Large intestine (tissue), 3 donors: ENCODE results near the gene RMND1. TPM values are rescaled to one million over a fixed set of nuclear protein-coding genes. Genes with fewer than 3 reads are reported as not detected.
"Not testable (repeated sequence)": the region's sequence is repeated elsewhere in the genome, so short reads cannot be mapped to it uniquely, and the experiment has no call there.

Experiments
- DNase-seq, 2 donors: peaks; one replicate each; pipeline versions ENCODE4 v3.0.0 to v3.0.0-alpha.2; 2013
- H3K27ac ChIP-seq: one replicate; pipeline ENCODE4 v1.5.1; 2013; ENCODE audit warnings: low read length
- H3K27me3 ChIP-seq: 2 replicates; pipeline ENCODE4 v1.6.1; 2013; ENCODE audit warnings: low read length; ENCODE audit not compliant: control insufficient read depth, insufficient read depth
- H3K36me3 ChIP-seq: 2 replicates; pipeline ENCODE4 v1.6.1; 2013; ENCODE audit warnings: low read length; ENCODE audit not compliant: control insufficient read depth, insufficient read depth
- H3K4me1 ChIP-seq: one replicate; pipeline ENCODE4 v1.6.1; 2013; ENCODE audit warnings: low read length; ENCODE audit not compliant: control insufficient read depth, insufficient read depth
- H3K4me3 ChIP-seq: one replicate; pipeline ENCODE4 v1.5.1; 2013; ENCODE audit warnings: low read length
- H3K9me3 ChIP-seq: one replicate; pipeline ENCODE4 v1.6.1; 2013; ENCODE audit warnings: mild to moderate bottlenecking, low read depth, low read length, moderate library complexity; ENCODE audit not compliant: control insufficient read depth
- WGBS: methylation state at CpG from one replicate; pipeline ENCODE4 v1.1.5; 2013; ENCODE audit warnings: low lambda C conversion rate; ENCODE audit not compliant: insufficient coverage; 5-methylcytosine and 5-hydroxymethylcytosine counted together
- polyA plus RNA-seq: library from polyadenylated mRNA; unstranded; fragments of 120-200 nt; gene quantifications from one replicate; pipeline ENCODE4 v1.2.1, GENCODE V29; 2013

RMND1 gene
- polyA plus RNA-seq, 1 donor, result 41.2 TPM

DNA sequence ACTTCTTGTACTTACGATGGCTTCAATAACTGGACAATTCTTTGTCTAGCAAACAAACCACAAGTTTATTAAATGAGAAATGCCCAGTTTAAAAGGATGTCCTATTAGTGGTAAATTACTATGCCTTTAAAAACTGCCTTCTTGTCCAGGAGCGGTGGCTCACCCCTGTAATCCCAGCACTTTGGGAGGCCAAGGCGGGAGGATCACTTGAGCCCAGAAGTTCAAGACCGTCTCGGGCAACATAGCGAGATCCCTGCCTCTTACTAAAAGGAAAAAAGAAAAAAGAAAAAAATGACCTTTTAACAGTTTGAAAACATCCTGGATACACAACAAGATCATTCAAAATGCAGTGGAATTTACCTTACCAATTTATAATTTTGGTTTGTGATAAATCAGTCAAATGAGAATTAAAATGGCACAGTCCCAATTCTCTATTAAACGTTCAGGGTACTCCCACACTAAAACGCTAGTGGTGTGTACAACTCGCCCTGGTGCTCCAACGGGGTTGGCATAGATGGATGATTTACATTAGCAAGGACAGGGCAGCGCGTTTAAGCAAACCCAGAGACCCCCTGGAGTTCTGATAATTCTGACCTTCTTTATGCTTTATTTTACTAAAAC is 62.8 kb downstream of the RMND1 start:
- H3K9me3 ChIP-seq, result no peaks in the 10 kb centered on the region
- peak overlapping the region; percentile 100 for H3K27ac ChIP-seq
- no CpG with 5 or more reads among the region's 12 CpGs for WGBS
- peaks cover 25% of the 10 kb centered on the region for H3K4me1 ChIP-seq
- peak in 1 of 2 donors; percentile 18 for DNase-seq
- H3K4me3 ChIP-seq, result peak overlapping the region; percentile 95
- no peaks in the 10 kb centered on the region for H3K27me3 ChIP-seq
- H3K36me3 ChIP-seq, result peaks cover 3% of the 10 kb centered on the region

DNA sequence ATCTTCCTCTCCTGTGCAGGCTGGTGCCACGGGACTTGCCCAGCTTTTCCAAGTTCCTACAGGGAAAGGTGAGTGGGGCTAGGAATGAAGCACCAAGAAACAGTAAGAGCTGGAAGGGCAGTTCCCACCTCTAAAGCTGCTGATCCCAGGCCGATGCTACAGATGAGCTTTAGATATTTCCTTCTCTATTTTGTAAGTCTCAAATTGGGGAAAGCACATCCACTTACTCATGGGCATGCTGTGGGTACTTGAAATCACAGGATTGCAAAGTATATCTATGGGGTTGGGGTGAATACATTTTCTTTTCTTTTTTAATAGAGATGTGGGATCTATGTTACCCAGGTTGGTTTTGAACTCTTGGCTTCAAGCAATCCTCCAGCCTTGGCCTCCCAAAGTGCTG is 63.7 kb downstream of the RMND1 start:
- no CpG with 5 or more reads among the region's 2 CpGs for WGBS
- no peak overlapping the region for H3K27ac ChIP-seq
- peaks cover 6% of the 10 kb centered on the region for H3K36me3 ChIP-seq
- no peak for DNase-seq
- H3K4me3 ChIP-seq, result no peak overlapping the region
- H3K9me3 ChIP-seq, result no peaks in the 10 kb centered on the region
- H3K4me1 ChIP-seq, result peaks cover 18% of the 10 kb centered on the region
- H3K27me3 ChIP-seq, result no peaks in the 10 kb centered on the region

DNA sequence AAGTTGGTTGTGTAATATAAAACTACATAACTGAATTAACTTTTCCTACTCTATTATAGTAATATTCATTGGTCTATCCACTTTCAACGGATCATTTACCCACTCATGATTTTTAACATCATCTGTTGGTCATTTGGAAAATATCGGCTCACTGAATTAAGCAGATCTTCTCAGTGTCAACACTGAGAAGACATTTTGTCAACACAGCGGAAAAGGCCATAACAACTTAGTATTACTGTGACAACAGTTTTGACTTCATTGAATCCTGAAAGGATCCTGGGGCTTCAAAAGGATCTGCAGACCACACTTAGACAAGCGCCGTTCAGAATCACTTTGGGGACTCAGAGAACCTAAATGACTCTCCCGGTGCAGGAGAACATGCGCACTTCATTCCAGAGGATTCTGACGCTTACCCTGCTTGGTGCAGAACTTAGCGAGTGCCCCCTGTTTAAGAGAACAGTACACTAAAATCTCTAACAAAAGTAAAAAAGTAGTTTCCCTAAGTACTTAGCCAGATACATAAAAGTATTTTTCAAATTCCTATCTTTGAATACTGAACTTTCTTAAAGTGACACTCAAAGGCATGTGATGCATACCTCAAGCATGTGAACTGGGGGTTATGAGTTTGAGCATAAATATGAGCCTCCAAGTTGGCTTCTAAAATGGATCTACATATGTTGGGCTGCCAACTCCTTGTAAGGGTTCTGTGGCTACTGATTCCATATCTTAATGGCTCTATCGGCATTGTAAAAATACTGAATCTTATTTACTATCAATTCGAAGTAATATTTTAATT is 64.6 kb downstream of the RMND1 start:
- Histone ChIP-seq H3K4me1 (peaks cover 9% of the 10 kb centered on the region), H3K27me3 (no peaks in the 10 kb centered on the region), H3K9me3 (no peaks in the 10 kb centered on the region), H3K27ac (no peak overlapping the region), H3K4me3 (no peak overlapping the region), H3K36me3 (peaks cover 7% of the 10 kb centered on the region)
- WGBS, result 86% methylated on average over 1 of the region's 11 CpGs
- DNase-seq, result no peak

GRCh38 chr6:151385177-151385576 is 66.7 kb downstream of the RMND1 start:
- H3K9me3 ChIP-seq, result no peaks in the 10 kb centered on the region
- H3K4me3 ChIP-seq, result no peak overlapping the region
- H3K27me3 ChIP-seq, result no peaks in the 10 kb centered on the region
- H3K36me3 ChIP-seq, result peaks cover 7% of the 10 kb centered on the region
- no peak overlapping the region for H3K27ac ChIP-seq
- H3K4me1 ChIP-seq, result peaks cover 5% of the 10 kb centered on the region
- WGBS, result no CpG with 5 or more reads among the region's 1 CpG
- DNase-seq, result peak; percentile 25 to 57

GRCh38 chr6:151384151-151384550 is 67.8 kb downstream of the RMND1 start:
- Histone ChIP-seq H3K9me3 (no peaks in the 10 kb centered on the region), H3K36me3 (peaks cover 7% of the 10 kb centered on the region), H3K4me1 (peaks cover 5% of the 10 kb centered on the region), H3K27me3 (no peaks in the 10 kb centered on the region), H3K4me3 (no peak overlapping the region), H3K27ac (no peak overlapping the region)
- WGBS, result 100% methylated on average over 1 of the region's 5 CpGs
- DNase-seq, result no peak

GRCh38 chr6:151382631-151383030 is 69.3 kb downstream of the RMND1 start:
- H3K27ac ChIP-seq, H3K9me3 ChIP-seq, H3K27me3 ChIP-seq, H3K36me3 ChIP-seq, H3K4me3 ChIP-seq, DNase-seq, H3K4me1 ChIP-seq: not testable (repeated sequence)
- 93% methylated on average over 3 of the region's 9 CpGs for WGBS

- no peaks in the 10 kb centered on the region for H3K27me3 ChIP-seq
- peaks cover 4% of the 10 kb centered on the region for H3K36me3 ChIP-seq
- no peak overlapping the region for H3K27ac ChIP-seq
- no peaks in the 10 kb centered on the region for H3K9me3 ChIP-seq
- H3K4me3 ChIP-seq, result no peak overlapping the region
- no peaks in the 10 kb centered on the region for H3K4me1 ChIP-seq
- WGBS, result 80% methylated on average over 1 of the region's 4 CpGs
- no peak for DNase-seq
Observed at GRCh38 chr6:151381722-151382121, 70.2 kb downstream of the RMND1 start.

DNA sequence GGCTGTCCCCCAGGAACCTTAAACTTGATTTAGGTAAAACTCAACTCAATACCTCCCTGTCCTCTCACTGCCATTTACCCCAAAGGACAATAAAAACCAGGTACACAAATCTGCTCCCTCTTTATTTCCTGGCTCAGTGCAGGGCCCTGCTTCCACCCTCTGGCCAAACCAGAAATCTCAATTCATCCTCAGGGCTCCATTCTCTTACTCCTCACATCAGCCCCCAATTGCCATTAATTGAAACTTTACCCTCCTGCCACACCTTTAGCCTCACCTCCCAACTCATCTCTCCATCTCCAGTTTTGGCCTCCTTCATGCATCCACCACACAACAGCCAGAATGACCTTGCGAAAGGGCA is 71.1 kb downstream of the RMND1 start:
- Histone ChIP-seq H3K4me3 (no peak overlapping the region), H3K27me3 (no peaks in the 10 kb centered on the region), H3K27ac (no peak overlapping the region), H3K36me3 (peaks cover 4% of the 10 kb centered on the region), H3K4me1 (no peaks in the 10 kb centered on the region), H3K9me3 (no peaks in the 10 kb centered on the region)
- no CpG with 5 or more reads among the region's 1 CpG for WGBS
- no peak for DNase-seq

- Histone ChIP-seq H3K4me1 (no peaks in the 10 kb centered on the region), H3K27me3 (no peaks in the 10 kb centered on the region), H3K9me3 (no peaks in the 10 kb centered on the region), H3K27ac (no peak overlapping the region), H3K4me3 (no peak overlapping the region), H3K36me3 (peaks cover 4% of the 10 kb centered on the region)
- DNase-seq, result no peak
- 100% methylated on average over 2 of the region's 14 CpGs for WGBS
Observed at GRCh38 chr6:151379933-151380847, 71.7 kb downstream of the RMND1 start.

- Histone ChIP-seq H3K4me1 (no peaks in the 10 kb centered on the region), H3K9me3 (no peaks in the 10 kb centered on the region), H3K36me3 (peaks cover 6% of the 10 kb centered on the region), H3K4me3 (no peak overlapping the region), H3K27ac (no peak overlapping the region), H3K27me3 (no peaks in the 10 kb centered on the region)
- no CpG with 5 or more reads among the region's 3 CpGs for WGBS
- DNase-seq, result no peak
Observed at GRCh38 chr6:151377095-151377494, 74.8 kb downstream of the RMND1 start.
